H9 (cell line): ENCODE results near the gene HBG2. TPM values are rescaled to one million over a fixed set of nuclear protein-coding genes. Genes with fewer than 3 reads are reported as not detected.

Experiments used
- DNase-seq: peaks from one replicate; pipeline ENCODE4 v3.0.0-alpha.2; 2017
- H2AFZ ChIP-seq: one replicate; pipeline ENCODE4 v1.6.1; 2013; ENCODE audit warnings: mild to moderate bottlenecking, low read length, control low read depth, moderate library complexity
- H2AK5ac ChIP-seq: 2 replicates; pipeline ENCODE4 v1.6.1; 2013; ENCODE audit warnings: low read length, control low read depth, mixed read lengths; ENCODE audit not compliant: insufficient read length
- H2BK120ac ChIP-seq: one replicate; pipeline ENCODE4 v1.6.1; 2013; ENCODE audit warnings: low read depth, mild to moderate bottlenecking, low read length, control low read depth, inconsistent platforms; ENCODE audit not compliant: poor library complexity, severe bottlenecking
- H2BK12ac ChIP-seq: 2 replicates; pipeline ENCODE4 v1.6.1; 2013; ENCODE audit warnings: low read length, control low read depth, mixed read lengths, low read depth; ENCODE audit not compliant: insufficient read length
- H2BK15ac ChIP-seq: 2 replicates; pipeline ENCODE4 v1.6.1; 2013; ENCODE audit warnings: low read depth, low read length, control low read depth
- H2BK20ac ChIP-seq: one replicate; pipeline ENCODE4 v1.6.1; 2013; ENCODE audit warnings: low read depth, mild to moderate bottlenecking, low read length, control low read depth, inconsistent platforms; ENCODE audit not compliant: poor library complexity, severe bottlenecking
- H2BK5ac ChIP-seq: 2 replicates; pipeline ENCODE4 v1.6.1; 2013; ENCODE audit warnings: low read length, control low read depth, mixed read lengths; ENCODE audit not compliant: insufficient read length
- H3K14ac ChIP-seq: 2 replicates; pipeline ENCODE4 v1.6.1; 2013; ENCODE audit warnings: low read length, control low read depth; ENCODE audit not compliant: insufficient read depth
- H3K18ac ChIP-seq: 2 replicates; pipeline ENCODE4 v1.6.1; 2013; ENCODE audit warnings: low read depth, mild to moderate bottlenecking, mixed read lengths, low read length, control low read depth; ENCODE audit not compliant: insufficient read length
- H3K23ac ChIP-seq: 2 replicates; pipeline ENCODE4 v1.6.1; 2013; ENCODE audit warnings: low read length, control low read depth, mixed read lengths, low read depth; ENCODE audit not compliant: insufficient read length
- H3K23me2 ChIP-seq: 2 replicates; pipeline ENCODE4 v1.6.1; 2013; ENCODE audit warnings: low read depth, mild to moderate bottlenecking, mixed read lengths, low read length, control low read depth; ENCODE audit not compliant: insufficient read length, poor library complexity, severe bottlenecking
- H3K27ac ChIP-seq: 2 replicates; pipeline ENCODE4 v1.5.1; 2013; ENCODE audit warnings: low read length, control low read depth, mixed read lengths, low read depth; ENCODE audit not compliant: insufficient read length
- H3K27me3 ChIP-seq: 2 replicates; pipeline ENCODE4 v1.6.1; 2013; ENCODE audit warnings: low read length, control low read depth, inconsistent platforms; ENCODE audit not compliant: insufficient read depth
- H3K4ac ChIP-seq: 2 replicates; pipeline ENCODE4 v1.6.1; 2013; ENCODE audit warnings: low read depth, mild to moderate bottlenecking, control low read depth, inconsistent platforms, low read length, moderate library complexity
- H3K4me1 ChIP-seq: 2 replicates; pipeline ENCODE4 v1.6.1; 2013; ENCODE audit warnings: low read length, control low read depth, inconsistent platforms; ENCODE audit not compliant: insufficient read depth
- H3K4me2 ChIP-seq: 2 replicates; pipeline ENCODE4 v1.6.1; 2013; ENCODE audit warnings: low read length, control low read depth, mixed read lengths; ENCODE audit not compliant: insufficient read length, insufficient read depth
- H3K56ac ChIP-seq: 2 replicates; pipeline ENCODE4 v1.6.1; 2013; ENCODE audit warnings: low read depth, mild to moderate bottlenecking, mixed read lengths, low read length, control low read depth; ENCODE audit not compliant: insufficient read length
- H3K79me1 ChIP-seq: 2 replicates; pipeline ENCODE4 v1.6.1; 2013; ENCODE audit warnings: low read depth, mild to moderate bottlenecking, moderate library complexity, low read length, control low read depth, inconsistent platforms; ENCODE audit not compliant: insufficient read depth, poor library complexity, severe bottlenecking
- H3K79me2 ChIP-seq: 2 replicates; pipeline ENCODE4 v1.6.1; 2013; ENCODE audit warnings: low read length, control low read depth, inconsistent platforms; ENCODE audit not compliant: insufficient read depth
- H3K9ac ChIP-seq: 2 replicates; pipeline ENCODE4 v1.6.1; 2013; ENCODE audit warnings: low read length, control low read depth, mixed read lengths; ENCODE audit not compliant: insufficient read length; ENCODE audit errors: extremely low read depth
- H3K9me3 ChIP-seq: one replicate; pipeline ENCODE4 v1.6.1; 2013; ENCODE audit warnings: low read depth, low read length, inconsistent platforms; ENCODE audit not compliant: control insufficient read depth
- H3T11ph ChIP-seq: one replicate; pipeline ENCODE4 v1.6.1; 2013; ENCODE audit warnings: mild to moderate bottlenecking, low read length, control low read depth, inconsistent platforms
- H4K20me1 ChIP-seq: one replicate; pipeline ENCODE4 v1.6.1; 2013; ENCODE audit not compliant: control insufficient read depth, insufficient read length, insufficient read depth
- H4K5ac ChIP-seq: 2 replicates; pipeline ENCODE4 v1.6.1; 2013; ENCODE audit warnings: low read depth, mild to moderate bottlenecking, mixed read lengths, low read length, control low read depth; ENCODE audit not compliant: insufficient read length
- H4K8ac ChIP-seq: replicated peaks from 2 replicates; pipeline ENCODE4 v1.6.1; 2013; ENCODE audit warnings: low read length, control low read depth, mixed read lengths, low read depth; ENCODE audit not compliant: insufficient read length
- H4K91ac ChIP-seq: 2 replicates; pipeline ENCODE4 v1.6.1; 2013; ENCODE audit warnings: low read depth, mild to moderate bottlenecking, moderate library complexity, mixed read lengths, low read length, control low read depth; ENCODE audit not compliant: insufficient read length
- H3K27ac Mint-ChIP-seq, 3 experiments: 2 replicates in 2 of 3; 3 replicates in 1 of 3; pipeline ENCODE4 v1.8.0; 2020 to 2021; ENCODE audit warnings: mixed read lengths in 3 of 3, mild to moderate bottlenecking in 1 of 3, moderate library complexity in 1 of 3
- H3K27me3 Mint-ChIP-seq: 2 replicates; pipeline ENCODE4 v1.8.0; 2021; ENCODE audit warnings: low read depth, mild to moderate bottlenecking, moderate library complexity, mixed read lengths
- H3K36me3 Mint-ChIP-seq, 3 experiments: 2 replicates in 2 of 3; 3 replicates in 1 of 3; pipeline ENCODE4 v1.8.0; 2020 to 2021; ENCODE audit warnings: low read depth in 3 of 3, mixed read lengths in 3 of 3; ENCODE audit not compliant: insufficient read depth in 1 of 3
- H3K4me1 Mint-ChIP-seq, 2 experiments: 2 replicates each; pipeline ENCODE4 v1.8.0; 2020; ENCODE audit warnings: mixed read lengths in 2 of 2
- H3K4me3 Mint-ChIP-seq, 2 experiments: 2 replicates in 1 of 2; 3 replicates in 1 of 2; pipeline ENCODE4 v1.8.0; 2020 to 2021; ENCODE audit warnings: mild to moderate bottlenecking in 2 of 2, mixed read lengths in 2 of 2, moderate library complexity in 1 of 2
- H3K9me3 Mint-ChIP-seq, 2 experiments: 2 replicates in 1 of 2; 3 replicates in 1 of 2; pipeline ENCODE4 v1.8.0; 2020; ENCODE audit warnings: mild to moderate bottlenecking in 2 of 2, mixed read lengths in 2 of 2, moderate library complexity in 1 of 2
- WGBS: extraction: QIAGEN DNeasy Blood & Tissue Kit; methylation state at CpG from one replicate; pipeline ENCODE4 v1.1.7; 2013; ENCODE audit warnings: missing lambda C conversion rate, low lambda C conversion rate, mixed read lengths; ENCODE audit not compliant: insufficient read length; ENCODE audit errors: extremely low coverage; 5-methylcytosine and 5-hydroxymethylcytosine counted together
- total RNA-seq: library from RNA; stranded (reverse); gene quantifications from 2 replicates; pipeline ENCODE4 v1.2.1, GENCODE V29; 2021
- TF ChIP-seq, protein P1 (sequence below): fragments of 200-600 bp; sonication (generic); conservative IDR thresholded peaks from 3 replicates; pipeline ENCODE4 v1.8.0; 2021; ENCODE audit warnings: antibody characterized with exemption, mild to moderate bottlenecking

The HBG2 gene
- total RNA-seq, 1 experiment from 2014 or later: not detected

GRCh38 chr11:5298451-5298850, 43.9 kb upstream of the HBG2 start:
- H2BK12ac ChIP-seq: no peak overlapping the region
- H3K79me2 ChIP-seq: no peaks in the 10 kb centered on the region
- H3K79me1 ChIP-seq: no peaks in the 10 kb centered on the region
- no peak overlapping the region for H4K91ac ChIP-seq
- H2BK120ac ChIP-seq: no peak overlapping the region
- H3K4me1 ChIP-seq: no peaks in the 10 kb centered on the region
- no peak overlapping the region for H3K23ac ChIP-seq
- no peak overlapping the region for H2AFZ ChIP-seq
- no peak overlapping the region for H4K8ac ChIP-seq
- no peak overlapping the region for H3K18ac ChIP-seq
- H3K23me2 ChIP-seq: no peaks in the 10 kb centered on the region
- no peak overlapping the region for H2BK20ac ChIP-seq
- H3K27ac ChIP-seq: no peak overlapping the region
- DNase-seq: no peak
- no peak overlapping the region for H2BK15ac ChIP-seq
- no peak overlapping the region for H3T11ph ChIP-seq
- no peak overlapping the region for H4K5ac ChIP-seq
- no peak overlapping the region for H3K4me3 Mint-ChIP-seq
- H3K56ac ChIP-seq: no peak overlapping the region
- H3K9me3 Mint-ChIP-seq: no peaks in the 10 kb centered on the region
- no peak overlapping the region for H2BK5ac ChIP-seq
- no peaks in the 10 kb centered on the region for H3K4me1 Mint-ChIP-seq
- H3K27me3 ChIP-seq: no peaks in the 10 kb centered on the region
- no peaks in the 10 kb centered on the region for H3K27me3 Mint-ChIP-seq
- no peaks in the 10 kb centered on the region for H3K36me3 Mint-ChIP-seq
- H3K4me2 ChIP-seq: no peak overlapping the region
- H3K14ac ChIP-seq: no peak overlapping the region
- H2AK5ac ChIP-seq: no peak overlapping the region
- no peaks in the 10 kb centered on the region for H3K9me3 ChIP-seq
- no peaks in the 10 kb centered on the region for H4K20me1 ChIP-seq
- H3K4ac ChIP-seq: no peak overlapping the region
- no peak overlapping the region for H3K9ac ChIP-seq
- no peak overlapping the region for H3K27ac Mint-ChIP-seq
- no CpG with 5 or more reads among the region's 1 CpG for WGBS
- TF ChIP-seq, protein P1, sequence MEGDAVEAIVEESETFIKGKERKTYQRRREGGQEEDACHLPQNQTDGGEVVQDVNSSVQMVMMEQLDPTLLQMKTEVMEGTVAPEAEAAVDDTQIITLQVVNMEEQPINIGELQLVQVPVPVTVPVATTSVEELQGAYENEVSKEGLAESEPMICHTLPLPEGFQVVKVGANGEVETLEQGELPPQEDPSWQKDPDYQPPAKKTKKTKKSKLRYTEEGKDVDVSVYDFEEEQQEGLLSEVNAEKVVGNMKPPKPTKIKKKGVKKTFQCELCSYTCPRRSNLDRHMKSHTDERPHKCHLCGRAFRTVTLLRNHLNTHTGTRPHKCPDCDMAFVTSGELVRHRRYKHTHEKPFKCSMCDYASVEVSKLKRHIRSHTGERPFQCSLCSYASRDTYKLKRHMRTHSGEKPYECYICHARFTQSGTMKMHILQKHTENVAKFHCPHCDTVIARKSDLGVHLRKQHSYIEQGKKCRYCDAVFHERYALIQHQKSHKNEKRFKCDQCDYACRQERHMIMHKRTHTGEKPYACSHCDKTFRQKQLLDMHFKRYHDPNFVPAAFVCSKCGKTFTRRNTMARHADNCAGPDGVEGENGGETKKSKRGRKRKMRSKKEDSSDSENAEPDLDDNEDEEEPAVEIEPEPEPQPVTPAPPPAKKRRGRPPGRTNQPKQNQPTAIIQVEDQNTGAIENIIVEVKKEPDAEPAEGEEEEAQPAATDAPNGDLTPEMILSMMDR: no peak
